Osteocyte (in vitro differentiated cells): ENCODE data around the gene ALOX5AP. TPM values are rescaled to one million over a fixed set of nuclear protein-coding genes. Genes with fewer than 3 reads are reported as not detected.

Source experiments
- DNase-seq: peaks from one replicate; pipeline ENCODE4 v3.0.0; 2021; ENCODE audit warnings: mixed read lengths; ENCODE audit not compliant: unreplicated experiment; ENCODE audit errors: extremely low spot score
- H3K27ac Mint-ChIP-seq: one replicate; pipeline ENCODE4 v1.8.0; 2021; ENCODE audit warnings: mild to moderate bottlenecking, mixed read lengths; ENCODE audit not compliant: unreplicated experiment
- H3K27me3 Mint-ChIP-seq: one replicate; pipeline ENCODE4 v1.8.0; 2021; ENCODE audit warnings: mixed read lengths; ENCODE audit not compliant: unreplicated experiment
- H3K36me3 Mint-ChIP-seq: one replicate; pipeline ENCODE4 v1.8.0; 2021; ENCODE audit warnings: mixed read lengths; ENCODE audit not compliant: unreplicated experiment
- H3K4me1 Mint-ChIP-seq: one replicate; pipeline ENCODE4 v1.8.0; 2021; ENCODE audit warnings: mixed read lengths; ENCODE audit not compliant: unreplicated experiment
- H3K4me3 Mint-ChIP-seq: one replicate; pipeline ENCODE4 v1.8.0; 2021; ENCODE audit warnings: mild to moderate bottlenecking, moderate library complexity, mixed read lengths; ENCODE audit not compliant: unreplicated experiment
- H3K9me3 Mint-ChIP-seq: one replicate; pipeline ENCODE4 v1.8.0; 2021; ENCODE audit warnings: mixed read lengths; ENCODE audit not compliant: unreplicated experiment
- CTCF ChIP-seq: fragments of 200-600 bp; sonication (generic); IDR thresholded peaks from 2 replicates; pipeline ENCODE4 v1.5.0; 2021; ENCODE audit warnings: antibody characterized with exemption, mild to moderate bottlenecking, moderate library complexity
- total RNA-seq: library from RNA; stranded (reverse); gene quantifications from 2 replicates; pipeline ENCODE4 v1.2.1, GENCODE V29; 2021

ALOX5AP gene
- total RNA-seq, 1 donor from 2014 or later = not detected

GRCh38 chr13:30809787-30810186 is 74.4 kb downstream of the ALOX5AP start:
- DNase-seq = no peak
- TF ChIP-seq CTCF = no peak
- peaks cover 50% of the 10 kb centered on the region for H3K4me1 Mint-ChIP-seq
- H3K36me3 Mint-ChIP-seq = no peaks in the 10 kb centered on the region
- H3K27ac Mint-ChIP-seq = no peak overlapping the region
- no peaks in the 10 kb centered on the region for H3K27me3 Mint-ChIP-seq
- H3K9me3 Mint-ChIP-seq = no peaks in the 10 kb centered on the region
- no peak overlapping the region for H3K4me3 Mint-ChIP-seq

GRCh38 chr13:30810261-30810701 is 74.9 kb downstream of the ALOX5AP start:
- no peak overlapping the region for H3K27ac Mint-ChIP-seq
- H3K36me3 Mint-ChIP-seq = no peaks in the 10 kb centered on the region
- H3K4me1 Mint-ChIP-seq = peaks cover 46% of the 10 kb centered on the region
- DNase-seq = no peak
- no peak for TF ChIP-seq CTCF
- no peaks in the 10 kb centered on the region for H3K27me3 Mint-ChIP-seq
- no peak overlapping the region for H3K4me3 Mint-ChIP-seq
- H3K9me3 Mint-ChIP-seq = no peaks in the 10 kb centered on the region

- no peak for DNase-seq
- H3K36me3 Mint-ChIP-seq = no peaks in the 10 kb centered on the region
- no peaks in the 10 kb centered on the region for H3K9me3 Mint-ChIP-seq
- TF ChIP-seq CTCF = no peak
- no peak overlapping the region for H3K27ac Mint-ChIP-seq
- peaks cover 41% of the 10 kb centered on the region for H3K4me1 Mint-ChIP-seq
- H3K27me3 Mint-ChIP-seq = no peaks in the 10 kb centered on the region
- H3K4me3 Mint-ChIP-seq = no peak overlapping the region
Measured at GRCh38 chr13:30810801-30811200, 75.5 kb downstream of the ALOX5AP start.

Other genes starting within 250 kb of the ALOX5AP start
- gene USPL1, start 117.6 kb upstream of the ALOX5AP start, total RNA-seq = 11.9 TPM in 2 replicates
- gene MEDAG, start 170.7 kb downstream of the ALOX5AP start, total RNA-seq = 2.0 and 2.7 TPM in 2 replicates
- gene TEX26, start 197.1 kb downstream of the ALOX5AP start, total RNA-seq = not detected in 2 replicates